NCI-H1105 (cell line): ENCODE results near the gene FOXF1.

Experiments used
- DNase-seq: peaks from one replicate; lab custom pipeline; 2025; lab: John Stamatoyannopoulos, UW

Gene FOXF1

GRCh38 chr16:86558355-86559193 lies 48.2 kb downstream of the FOXF1 start:
- no peak for DNase-seq

DNA sequence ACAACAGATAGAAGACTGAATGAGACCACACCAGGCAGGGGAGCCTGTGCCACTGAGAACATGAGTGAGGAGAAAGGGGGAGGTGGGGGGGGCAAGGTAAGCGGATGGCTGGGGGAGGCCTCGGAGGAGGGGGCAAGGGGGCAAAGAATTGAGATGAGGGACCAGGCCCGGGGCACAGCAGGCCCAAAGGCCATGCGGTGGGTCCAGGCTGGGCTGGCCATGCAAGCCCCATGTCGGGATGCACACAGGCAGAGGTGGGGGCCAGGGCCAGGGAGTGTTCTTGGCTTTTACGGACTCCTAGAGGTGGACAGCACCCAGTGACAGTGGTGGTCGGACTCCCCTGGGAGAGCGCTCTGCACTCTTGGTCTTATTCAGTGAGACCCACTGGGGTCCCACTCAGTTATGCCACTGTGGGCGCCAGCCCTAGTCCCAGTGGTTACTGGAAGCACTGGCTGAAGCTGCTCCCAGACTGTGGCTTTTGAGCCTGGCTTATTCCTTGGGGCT lies 49.5 kb downstream of the FOXF1 start:
- DNase-seq = no peak

- DNase-seq = no peak
These were observed 52.0 kb downstream of the FOXF1 start for GRCh38 chr16:86562356-86562755.

- peak; percentile 78 for DNase-seq
These were observed 53.4 kb downstream of the FOXF1 start for GRCh38 chr16:86563469-86564345.
